NCI-H2107 treated with DMSO at 0.1 percent for 48 hours (cell line): ENCODE measurements around the gene IGSF23.
"Not testable (repeated sequence)": the region's sequence is repeated elsewhere in the genome, so short reads cannot be mapped to it uniquely, and the experiment has no call there.

Experiments used
- DNase-seq: peaks from one replicate; lab custom pipeline; 2025; ENCODE audit not compliant: unreplicated experiment; lab: John Stamatoyannopoulos, UW

IGSF23 gene

DNA sequence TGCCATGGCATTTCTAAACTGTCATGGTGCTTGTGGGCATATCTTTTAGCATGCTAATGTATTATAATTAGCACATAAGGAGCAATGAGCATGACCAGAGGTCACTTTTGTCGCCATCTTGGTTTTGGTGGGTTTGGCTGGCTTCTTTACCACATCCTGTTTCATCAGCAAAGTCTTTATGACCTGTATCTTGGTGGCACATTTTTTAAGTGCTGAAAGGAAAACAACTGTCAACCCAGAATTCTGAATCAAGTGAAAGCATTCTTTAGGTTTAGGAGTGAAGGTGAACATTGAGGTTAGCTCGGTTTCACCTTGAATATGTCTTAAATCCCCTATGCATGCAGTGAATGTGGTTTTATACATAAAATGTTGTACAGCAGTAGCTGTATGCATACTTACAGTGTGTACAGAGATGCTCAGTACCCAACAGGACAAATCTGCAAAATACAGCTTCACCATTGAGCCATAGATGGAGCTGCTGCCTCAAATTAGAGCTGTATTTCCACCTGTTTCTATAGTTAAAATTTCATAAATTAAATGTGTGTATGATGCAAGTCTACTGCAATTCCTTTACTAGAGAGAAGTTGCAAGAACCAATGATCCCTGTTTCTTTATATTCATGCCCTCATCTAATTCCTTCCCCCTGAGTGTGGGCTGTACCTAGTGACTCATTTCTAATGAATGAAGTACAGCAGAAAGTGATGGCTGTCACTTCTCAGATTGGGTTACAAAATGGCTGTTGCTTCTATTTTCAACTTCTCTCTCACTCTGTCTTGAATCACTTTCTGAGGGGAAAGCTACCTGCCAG, 25.2 kb upstream of the IGSF23 start:
- DNase-seq, result no peak

DNA sequence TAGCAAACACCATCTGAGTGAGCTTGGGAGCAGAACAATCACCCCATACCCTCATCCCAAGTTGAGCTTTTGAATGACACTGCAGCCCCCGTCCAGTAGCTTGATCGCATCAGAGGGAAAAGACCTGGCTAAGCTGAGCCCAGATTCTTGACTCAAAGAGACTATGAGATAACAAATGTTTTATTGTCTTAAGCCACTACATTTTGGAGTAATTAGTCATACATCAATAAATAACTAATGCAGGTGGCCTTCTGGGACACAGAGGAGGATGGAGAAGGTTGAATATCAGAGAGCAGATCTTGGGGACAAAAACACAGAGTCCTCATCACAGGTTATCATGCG, 24.6 kb upstream of the IGSF23 start:
- DNase-seq, result no peak

DNA sequence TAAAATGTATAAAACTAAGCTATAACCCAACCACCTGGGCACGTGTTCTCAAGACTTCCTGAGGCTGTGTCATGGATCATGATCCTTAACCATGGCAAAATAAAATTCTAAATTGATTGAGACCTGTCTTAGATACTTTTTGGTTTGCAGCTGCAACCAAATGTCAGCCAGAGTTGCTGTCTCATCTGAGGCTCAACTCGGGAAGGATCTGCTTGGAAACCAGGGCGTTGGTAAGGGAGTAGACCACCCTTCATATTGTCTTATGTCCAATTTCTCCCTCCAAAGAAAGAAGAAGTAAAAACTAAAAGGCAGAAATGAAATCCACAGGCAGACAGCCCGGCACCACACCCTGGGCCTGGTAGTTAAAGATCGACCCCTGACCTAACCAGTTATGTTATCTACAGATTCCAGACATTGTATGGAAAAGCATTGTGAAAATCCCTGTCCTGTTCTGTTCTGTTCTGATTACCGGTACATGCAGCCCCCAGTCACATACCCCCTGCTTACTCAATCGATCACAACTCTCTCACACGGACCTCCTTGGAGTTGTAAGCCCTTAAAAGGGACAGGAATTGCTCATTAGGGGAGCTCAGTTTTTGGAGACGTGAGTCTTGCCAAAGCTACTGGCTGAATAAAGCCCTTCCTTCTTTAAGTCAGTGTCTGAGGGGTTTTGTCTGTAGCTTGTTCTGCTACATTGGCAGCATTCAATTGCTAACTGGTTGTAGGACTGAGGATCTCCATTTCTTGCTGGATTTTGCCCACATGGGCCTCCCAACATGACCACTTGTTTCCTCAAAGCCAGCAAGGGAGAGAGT, 22.9 kb upstream of the IGSF23 start:
- no peak for DNase-seq

DNA sequence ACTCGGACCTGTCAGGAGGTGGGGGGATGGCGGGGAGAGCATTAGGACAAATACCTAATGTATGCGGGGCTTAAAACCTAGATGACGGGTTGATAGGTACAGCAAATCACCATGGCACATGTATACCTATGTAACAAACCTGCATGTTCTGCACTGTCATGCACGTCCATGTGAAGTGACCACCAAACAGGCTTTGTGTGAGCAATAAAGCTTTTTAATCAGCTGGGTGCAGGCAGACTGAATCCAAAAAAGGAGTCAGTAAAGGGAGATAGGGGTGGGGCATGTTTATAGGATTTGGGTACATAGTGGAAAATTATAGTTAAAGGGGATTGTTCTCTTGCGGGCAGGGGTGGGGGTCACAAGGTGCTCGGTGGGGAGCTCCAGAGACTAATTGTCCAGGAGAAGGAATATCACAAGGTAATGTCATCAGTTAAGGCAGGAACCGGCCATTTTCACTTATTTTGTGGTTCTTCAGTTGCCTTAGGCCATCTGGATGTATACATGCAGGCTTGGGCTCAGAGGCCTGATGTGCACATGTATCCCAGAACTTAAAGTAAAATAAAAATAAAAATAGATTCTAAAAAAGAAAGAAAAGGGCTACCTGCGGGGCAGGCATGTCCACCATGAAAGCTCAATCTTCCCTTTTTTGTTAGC, 21.9 kb upstream of the IGSF23 start:
- DNase-seq, result not testable (repeated sequence)

DNA sequence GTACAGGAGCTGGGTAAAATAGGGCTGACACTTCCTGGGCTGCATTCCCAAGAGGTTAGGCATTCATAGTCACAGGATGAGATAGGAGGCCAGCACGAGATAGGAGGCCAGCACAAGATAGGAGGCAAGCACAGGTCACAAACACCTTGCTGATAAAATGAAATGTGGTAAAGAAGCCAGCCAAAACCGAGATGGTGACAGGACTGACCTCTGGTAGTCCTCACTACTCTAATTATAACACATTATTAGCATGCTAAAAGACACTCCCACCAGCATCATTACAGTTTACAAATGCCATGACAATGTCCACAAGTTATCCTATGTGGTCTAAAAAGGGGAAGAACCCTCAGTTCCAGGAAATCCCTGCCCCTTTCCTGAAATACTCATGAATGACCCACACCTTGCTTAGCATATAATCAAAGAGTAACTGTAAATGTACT, 20.9 kb upstream of the IGSF23 start:
- no peak for DNase-seq

DNA sequence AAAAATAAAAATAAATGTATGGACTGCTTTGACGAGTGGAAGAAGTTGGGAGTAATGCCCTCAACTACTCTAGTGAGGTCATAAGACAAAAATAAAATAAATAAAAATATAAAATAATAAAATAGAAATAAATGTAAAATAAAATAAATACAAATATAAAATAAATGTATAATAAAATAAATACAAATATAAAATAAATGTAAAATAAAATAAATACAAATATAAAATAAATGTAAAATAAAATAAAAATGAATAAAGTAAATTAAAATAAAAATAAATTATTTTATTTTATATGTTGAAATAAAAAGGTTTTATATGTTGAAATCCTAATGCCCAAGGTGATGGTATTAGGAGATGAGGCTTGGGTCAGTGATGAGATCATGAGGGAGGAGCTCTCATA, 20.1 kb upstream of the IGSF23 start:
- DNase-seq, result no peak

DNA sequence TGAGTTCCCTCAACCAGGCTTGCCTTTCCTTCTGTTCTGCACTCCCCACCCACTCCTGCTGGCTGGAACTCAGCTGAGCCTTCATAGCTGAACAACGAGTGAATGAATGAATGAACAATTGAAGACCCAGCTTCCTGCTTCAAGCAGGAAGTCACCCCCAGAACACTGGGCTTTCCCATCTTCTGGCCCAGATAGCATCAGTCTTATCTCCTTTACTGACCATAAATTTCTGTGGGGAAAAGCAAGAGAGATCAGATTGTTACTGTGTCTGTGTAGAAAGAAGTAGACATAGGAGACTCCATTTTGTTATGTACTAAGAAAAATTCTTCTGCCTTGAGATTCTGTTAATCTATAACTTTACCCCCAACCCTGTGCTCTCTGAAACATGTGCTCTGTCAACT, 19.5 kb upstream of the IGSF23 start:
- DNase-seq, result not testable (repeated sequence)

DNA sequence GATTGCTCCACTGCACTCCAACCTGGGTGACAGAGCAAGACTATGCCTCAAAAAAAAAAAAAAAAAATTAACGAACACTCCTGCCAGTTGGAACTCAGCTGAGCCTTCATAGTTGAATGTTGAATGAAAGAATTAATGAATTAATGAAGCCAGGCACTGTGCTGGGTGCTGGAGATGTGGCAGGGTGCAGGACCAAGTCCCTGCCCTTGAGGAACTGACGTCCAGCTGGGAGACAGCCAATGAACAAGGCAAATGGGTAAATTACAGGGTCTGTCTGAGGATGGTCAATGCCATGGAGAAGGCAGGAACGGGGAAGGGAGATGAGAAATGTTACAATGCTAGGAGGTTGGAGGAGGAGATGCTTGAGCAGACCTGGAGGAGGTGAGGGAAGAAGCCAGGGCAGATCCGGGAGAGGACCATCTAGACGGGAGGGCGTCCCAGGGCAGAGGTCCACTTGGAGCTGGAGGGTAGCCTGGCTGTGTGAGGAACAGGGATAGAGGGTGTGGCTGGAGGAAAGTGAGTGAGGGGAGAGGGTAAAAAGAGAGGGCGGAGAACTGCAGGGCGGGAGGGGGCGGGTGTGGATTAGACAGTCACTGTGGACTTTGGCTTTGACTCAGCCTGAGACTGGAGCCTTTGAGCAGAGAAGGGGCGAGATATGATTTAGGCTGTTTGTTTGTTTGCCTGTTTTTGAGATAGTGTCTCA, 16.8 kb upstream of the IGSF23 start:
- DNase-seq, result no peak

DNA sequence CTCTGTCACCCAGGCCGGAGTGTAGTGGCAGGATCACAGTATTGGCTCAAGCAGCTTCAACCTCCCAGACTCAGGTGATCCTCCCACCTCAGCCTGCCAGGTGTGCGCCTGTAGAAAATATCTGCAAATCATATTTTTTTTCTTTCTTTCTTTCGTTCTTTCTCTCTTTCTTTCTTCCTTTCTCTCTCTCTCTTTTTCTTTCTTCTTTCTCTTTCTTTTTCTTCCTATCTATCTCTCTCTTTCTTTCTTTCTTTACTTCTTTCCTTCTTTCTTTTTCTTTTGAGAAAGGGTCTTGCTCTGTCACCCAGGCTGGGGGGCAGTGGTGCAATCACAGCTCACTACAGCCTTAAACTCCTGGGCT, 16.3 kb upstream of the IGSF23 start:
- no peak for DNase-seq

DNA sequence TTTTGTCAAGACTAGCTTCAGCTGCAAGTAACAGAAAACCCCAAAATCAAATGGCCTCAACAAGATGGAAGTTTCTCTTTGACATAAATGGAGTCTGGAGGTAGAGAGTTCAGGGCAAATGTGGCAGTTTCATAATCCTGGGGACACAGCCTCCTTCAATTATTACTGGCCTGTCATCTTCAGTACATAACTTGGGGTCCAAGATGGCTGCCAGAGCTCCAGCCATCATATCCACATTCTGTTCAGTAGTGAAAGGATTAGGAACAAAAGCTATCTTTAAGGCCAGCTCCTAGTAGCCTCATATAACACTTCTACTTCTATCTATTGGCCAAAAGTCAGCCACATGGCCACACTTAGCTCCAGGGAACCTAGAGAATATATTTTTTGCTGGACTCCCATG, 15.0 kb upstream of the IGSF23 start:
- DNase-seq, result no peak

DNA sequence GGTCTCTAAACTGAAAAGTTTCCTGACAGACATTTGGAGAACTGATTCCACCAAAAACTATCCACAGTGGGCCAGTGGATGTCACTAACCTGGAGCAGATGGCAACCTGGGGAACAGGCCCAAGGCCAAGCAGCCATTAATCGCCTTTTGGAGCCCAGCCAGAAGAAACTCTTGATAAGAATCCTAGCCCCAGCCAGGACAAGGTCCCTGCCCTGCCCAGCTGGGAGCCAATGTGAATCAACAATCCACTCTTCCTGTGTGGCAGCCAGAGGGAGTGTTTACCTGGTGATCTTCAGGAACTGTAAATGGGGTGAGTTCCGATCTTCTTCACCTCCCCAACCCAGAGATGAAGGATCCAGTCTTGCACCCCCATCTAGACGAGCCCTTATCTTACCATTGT, 14.5 kb upstream of the IGSF23 start:
- no peak for DNase-seq

DNA sequence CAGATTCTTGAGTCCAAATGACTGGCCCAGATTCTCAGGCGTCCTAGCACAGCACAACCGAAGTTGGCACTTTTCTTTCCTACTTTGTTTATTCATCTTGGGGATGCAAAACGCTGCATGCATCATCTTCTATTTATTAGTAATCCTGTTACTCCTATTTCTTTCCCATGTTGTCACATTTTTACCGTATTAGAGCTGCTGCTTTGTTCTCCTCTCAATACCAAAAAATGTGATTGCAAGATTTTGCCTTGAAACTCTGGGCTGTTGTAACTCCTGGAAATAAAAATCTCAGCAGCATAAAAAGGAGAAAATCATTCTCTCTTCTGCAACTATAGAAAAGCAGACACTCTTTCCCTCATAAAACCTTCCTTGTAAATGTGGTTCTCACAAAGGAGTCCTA, 12.9 kb upstream of the IGSF23 start:
- DNase-seq, result no peak

DNA sequence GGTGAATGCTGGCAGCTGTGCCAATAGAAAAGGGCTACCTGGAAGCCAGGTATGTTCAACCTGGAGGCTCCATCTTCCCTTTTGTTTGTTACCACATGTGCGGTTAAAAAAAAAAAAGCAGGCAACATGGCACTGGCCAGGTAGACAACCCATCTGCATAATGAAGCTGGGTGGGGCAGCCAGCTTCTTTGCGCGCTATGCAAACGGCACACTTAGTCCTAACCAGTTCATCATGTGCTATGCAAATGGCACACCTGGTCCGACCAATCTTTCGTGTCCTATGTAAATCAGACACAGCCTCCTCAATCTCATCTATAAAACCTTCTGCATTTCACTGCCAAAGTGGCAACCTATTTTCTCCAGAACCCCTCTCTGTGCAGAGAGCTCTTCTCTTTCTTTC, 11.3 kb upstream of the IGSF23 start:
- no peak for DNase-seq

DNA sequence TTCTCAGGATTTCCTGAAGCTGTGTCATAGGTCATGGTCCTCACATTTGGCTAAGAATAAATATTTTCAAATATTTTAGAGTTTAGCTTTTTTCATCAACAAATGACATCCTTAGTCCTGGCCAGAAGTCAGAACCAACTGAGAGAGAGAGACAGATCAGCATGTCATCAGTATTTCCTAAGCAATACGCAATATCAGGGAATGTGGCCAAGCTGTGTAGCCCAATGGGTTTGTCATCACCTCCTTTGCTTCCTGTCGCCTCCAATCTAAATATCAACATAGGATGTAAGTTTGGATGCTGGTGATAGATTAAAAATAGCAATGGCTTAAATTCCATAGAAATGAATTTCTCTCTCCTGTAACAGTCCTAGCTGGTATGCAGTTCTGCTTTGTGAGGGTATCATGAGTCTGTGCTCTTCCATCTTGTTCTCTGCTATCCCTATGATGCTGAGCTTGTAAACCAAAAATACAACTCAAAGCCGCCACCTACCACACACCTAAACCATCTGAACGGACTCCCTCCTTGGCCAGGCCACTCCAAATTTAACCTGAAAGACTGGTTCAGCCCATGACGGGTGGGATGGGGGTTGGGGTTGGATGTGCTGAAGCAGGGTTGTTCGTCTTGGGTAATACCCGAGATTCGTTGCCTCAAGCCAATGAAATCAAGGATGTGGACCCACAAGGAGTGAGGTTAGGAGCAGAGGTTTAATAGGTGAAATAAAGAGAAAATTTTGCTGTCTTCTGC, 10.0 kb upstream of the IGSF23 start:
- DNase-seq, result no peak

DNA sequence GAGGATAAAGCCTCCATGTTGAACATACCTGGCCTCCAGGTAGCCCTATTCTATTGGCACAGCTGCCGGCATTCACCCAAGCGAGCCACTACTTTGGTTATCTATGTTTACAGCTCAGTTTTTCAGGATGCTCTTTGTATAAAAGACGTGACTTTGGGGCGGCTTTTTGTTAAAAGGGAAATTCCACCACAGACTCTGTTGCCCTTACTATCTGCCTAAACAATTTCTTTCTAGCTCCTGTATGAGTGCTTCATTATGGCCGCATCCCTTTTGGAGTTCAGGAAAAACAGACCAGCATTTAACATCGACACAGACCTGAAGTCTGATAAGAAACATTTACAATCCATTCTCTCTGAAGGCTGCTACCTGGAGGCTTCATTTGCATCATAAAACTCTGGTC, 9.1 kb upstream of the IGSF23 start:
- no peak for DNase-seq

DNA sequence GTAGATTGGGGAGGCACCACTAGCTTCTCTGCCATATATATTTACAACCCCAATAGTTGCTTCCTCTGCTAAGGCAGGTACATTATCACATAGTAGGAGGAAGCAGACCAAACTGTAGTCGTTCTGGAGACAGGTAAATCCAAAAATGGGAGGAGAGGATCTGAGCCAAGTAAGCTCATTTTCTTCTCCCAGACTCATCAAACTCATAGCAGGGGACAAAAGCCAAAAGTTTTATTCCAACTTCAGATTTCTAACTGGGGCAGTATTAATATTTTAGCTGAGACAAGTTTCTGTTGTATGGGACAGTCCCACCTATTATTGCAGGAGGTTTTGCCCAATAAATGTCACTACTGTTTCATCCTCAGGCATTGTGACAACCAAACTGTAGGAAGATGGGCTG, 7.8 kb upstream of the IGSF23 start:
- DNase-seq, result no peak

DNA sequence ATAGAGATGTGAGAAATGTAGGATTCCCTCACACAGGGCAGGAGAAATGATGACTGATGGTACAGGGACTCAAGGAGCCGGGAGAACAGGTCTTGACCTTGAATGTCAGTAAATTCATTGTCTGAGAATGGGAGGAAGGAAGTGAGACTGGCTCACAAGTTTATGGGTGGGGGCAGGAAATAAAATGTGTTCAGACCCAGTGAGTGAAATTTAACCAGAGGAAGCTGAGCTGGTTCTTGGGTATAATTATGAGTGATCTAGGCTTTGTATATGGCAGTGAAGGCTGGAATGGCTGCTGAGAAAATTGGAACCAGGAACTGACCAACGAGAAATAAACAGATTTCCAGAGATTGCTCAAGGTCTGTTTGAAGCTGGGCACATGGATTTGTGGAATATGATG, 6.3 kb upstream of the IGSF23 start:
- no peak for DNase-seq

DNA sequence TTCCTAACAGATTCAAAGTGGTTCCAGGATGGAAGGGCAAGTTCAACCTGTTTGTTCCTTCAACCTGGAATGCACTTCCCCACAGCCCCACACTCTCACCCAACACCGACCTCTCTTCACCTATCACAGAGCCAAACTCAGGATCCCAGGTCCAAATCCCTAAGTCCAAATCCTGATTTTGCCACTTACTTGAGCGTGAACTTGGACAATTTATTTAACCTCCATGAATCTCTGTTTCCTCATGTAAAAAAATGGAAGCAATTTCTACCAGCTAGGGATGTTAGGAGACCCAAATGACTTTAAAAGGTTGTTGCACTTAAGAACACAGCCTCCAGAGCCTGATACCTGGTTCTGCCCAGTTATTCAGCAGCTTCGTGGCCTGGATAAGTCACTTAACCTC, 5.4 kb upstream of the IGSF23 start:
- DNase-seq, result no peak

DNA sequence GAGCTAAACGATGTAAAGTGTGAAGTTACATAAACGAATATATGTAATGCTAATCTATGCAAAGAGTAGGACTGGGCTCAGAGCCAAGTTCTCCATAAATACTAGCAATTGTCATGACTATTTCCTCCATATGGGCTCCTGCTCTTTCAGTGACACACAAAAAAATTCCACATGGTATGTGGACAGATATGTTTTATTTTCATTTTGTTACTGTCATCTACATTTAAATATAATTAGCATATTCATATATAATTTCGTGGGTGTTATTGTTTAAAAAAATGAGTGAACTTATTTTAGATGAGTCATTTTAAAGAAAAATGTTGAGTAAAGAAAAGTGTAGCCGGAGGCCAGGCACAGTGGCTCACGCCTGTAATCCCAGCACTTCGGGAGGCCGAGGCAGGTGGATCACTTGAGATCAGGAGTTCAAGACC, 5.0 kb upstream of the IGSF23 start:
- no peak for DNase-seq

DNA sequence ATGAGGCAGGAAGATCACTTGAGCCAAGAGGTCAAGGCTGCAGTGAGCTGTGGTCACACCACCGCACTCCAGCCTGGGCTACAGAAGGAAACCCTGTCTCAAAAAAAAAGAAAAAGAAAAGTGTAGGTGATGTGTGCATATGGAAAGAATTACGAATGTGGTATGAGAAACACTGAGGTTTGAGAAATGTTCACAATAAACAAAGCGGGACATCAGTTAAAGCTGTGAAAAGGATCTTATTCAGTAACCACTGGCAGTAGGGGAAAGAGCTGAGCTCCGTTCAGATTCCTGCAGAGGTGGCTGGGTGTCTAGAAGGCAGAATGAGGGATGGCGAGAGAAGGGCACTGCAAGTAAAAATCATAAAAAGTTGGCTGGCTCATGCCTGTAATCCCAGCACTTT, 4.1 kb upstream of the IGSF23 start:
- no peak for DNase-seq

DNA sequence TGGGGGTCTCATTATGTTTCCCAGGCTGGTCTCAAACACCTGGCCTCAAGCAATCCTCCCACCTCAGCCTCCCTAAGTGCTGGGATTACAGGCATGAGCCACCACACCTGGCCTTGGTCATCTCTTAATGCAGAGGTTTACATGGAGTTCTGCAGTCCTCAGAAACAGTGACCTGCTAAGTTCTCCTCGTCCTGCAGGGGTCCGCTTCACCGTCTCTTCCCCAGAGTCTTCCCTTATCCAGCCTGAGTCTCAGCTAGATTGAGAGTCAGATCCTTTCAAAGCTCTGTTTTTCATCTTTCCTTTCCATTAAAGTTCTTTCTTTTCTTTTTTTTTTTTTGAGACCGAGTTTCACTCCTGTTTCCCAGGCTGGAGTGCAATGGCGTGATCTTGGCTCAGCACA, 2.9 kb upstream of the IGSF23 start:
- DNase-seq, result not testable (repeated sequence)
